Hindlimb muscle (tissue), 1 donor: ENCODE data around the gene IL22RA1. TPM values are rescaled to one million over a fixed set of nuclear protein-coding genes. Genes with fewer than 3 reads are reported as not detected.

Experiments
- DNase-seq: peaks from one replicate; pipeline ENCODE4 v3.0.0-alpha.2; 2013
- polyA plus RNA-seq: library from polyadenylated mRNA; unstranded; fragments of 120-200 nt; gene quantifications from one replicate; pipeline ENCODE4 v1.2.1, GENCODE V29; 2013; ENCODE audit not compliant: insufficient read length

Gene IL22RA1
- polyA plus RNA-seq, result not detected

GRCh38 chr1:24142546-24143534, at the start of gene IL22RA1:
Gene IL22RA1 (minus strand): TSS chr1:24143140. CDS start chr1:24143082, 58 bp downstream.
- no peak for DNase-seq

GRCh38 chr1:24191860-24192259, 48.9 kb upstream of the IL22RA1 start:
- no peak for DNase-seq

GRCh38 chr1:24190983-24191461, 48.1 kb upstream of the IL22RA1 start:
- DNase-seq, result no peak

GRCh38 chr1:24189528-24189927, 46.6 kb upstream of the IL22RA1 start:
- DNase-seq, result no peak

GRCh38 chr1:24186993-24187790, 44.3 kb upstream of the IL22RA1 start, which contains the start of gene IFNLR1:
Gene IFNLR1 (minus strand): TSS chr1:24187289. CDS start chr1:24187248, 41 bp downstream.
- DNase-seq, result no peak

GRCh38 chr1:24186711-24186992, 43.7 kb upstream of the IL22RA1 start:
- no peak for DNase-seq

GRCh38 chr1:24186031-24186710, 43.2 kb upstream of the IL22RA1 start:
- DNase-seq, result no peak

GRCh38 chr1:24185076-24185475, 42.1 kb upstream of the IL22RA1 start:
- no peak for DNase-seq

- DNase-seq, result no peak
Measured at GRCh38 chr1:24182061-24182460, 39.1 kb upstream of the IL22RA1 start.

GRCh38 chr1:24181619-24182018, 38.7 kb upstream of the IL22RA1 start:
- DNase-seq, result no peak

GRCh38 chr1:24180676-24181075, 37.7 kb upstream of the IL22RA1 start:
- DNase-seq, result no peak

- DNase-seq, result no peak
Measured at GRCh38 chr1:24179251-24179840, 36.4 kb upstream of the IL22RA1 start.

GRCh38 chr1:24178407-24178806, 35.5 kb upstream of the IL22RA1 start:
- DNase-seq, result no peak

- DNase-seq, result no peak
Measured at GRCh38 chr1:24177161-24177560, 34.2 kb upstream of the IL22RA1 start.

- DNase-seq, result no peak
Measured at GRCh38 chr1:24175033-24175755, 32.3 kb upstream of the IL22RA1 start.

GRCh38 chr1:24173638-24174575, 31.0 kb upstream of the IL22RA1 start:
- DNase-seq, result no peak

- no peak for DNase-seq
Measured at GRCh38 chr1:24172598-24172997, 29.7 kb upstream of the IL22RA1 start.

GRCh38 chr1:24169286-24169685, 26.3 kb upstream of the IL22RA1 start:
- no peak for DNase-seq

GRCh38 chr1:24168245-24168644, 25.3 kb upstream of the IL22RA1 start:
- no peak for DNase-seq

GRCh38 chr1:24167008-24167407, 24.1 kb upstream of the IL22RA1 start:
- no peak for DNase-seq
